Measurements from ENCODE around the gene GABRR2.
A peak's percentile ranks its signal among the peaks of the same experiment; 100 is the strongest.
"Not testable (repeated sequence)": the region's sequence is repeated elsewhere in the genome, so short reads cannot be mapped to it uniquely, and the experiment has no call there.

Gene GABRR2

DNA sequence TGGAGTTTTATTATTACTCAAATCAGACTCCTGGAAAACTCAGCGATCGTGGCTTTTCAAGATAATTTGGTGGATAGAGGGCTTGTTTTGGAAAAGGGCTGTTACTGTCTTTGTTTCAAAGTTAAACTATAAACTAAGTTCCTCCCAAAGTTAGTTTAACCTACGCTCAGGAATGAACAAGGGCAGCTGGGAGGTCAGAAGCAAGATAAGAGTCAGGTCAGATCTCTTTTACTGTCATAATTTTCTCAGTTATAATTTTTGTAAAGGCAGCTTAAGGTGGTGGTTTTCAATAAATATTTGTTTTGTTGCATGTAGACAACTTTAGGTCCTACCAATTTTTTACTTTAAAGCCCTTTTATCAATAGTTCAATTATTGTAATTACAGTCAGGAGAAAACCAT, 9.2 kb upstream of the GABRR2 start:
- DNase-seq (ENCODE audit: low spot score): no peak

DNA sequence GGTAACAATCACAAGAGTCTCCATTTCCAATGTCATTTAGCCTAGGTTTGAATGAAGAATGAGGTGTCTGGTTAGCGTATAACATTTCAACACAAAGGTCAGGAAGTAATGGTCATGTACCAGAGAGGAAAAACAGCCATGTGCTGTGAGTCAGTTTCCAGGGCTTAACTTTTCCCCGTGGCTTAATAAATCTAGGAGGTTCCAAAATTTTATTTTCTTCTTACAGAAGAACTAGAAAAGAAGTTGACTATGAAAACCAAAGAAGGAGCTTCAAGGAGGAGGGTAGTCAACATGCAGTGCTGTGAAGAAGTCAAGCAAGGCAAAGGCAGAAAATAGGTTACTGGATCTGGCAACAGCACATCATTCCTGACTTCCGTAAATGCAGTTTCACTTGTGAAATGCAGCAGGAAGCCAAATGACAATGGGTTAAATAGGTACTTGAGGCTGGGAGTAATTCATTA, 8.4 kb upstream of the GABRR2 start:
- no peak for DNase-seq (ENCODE audit: low spot score)

DNA sequence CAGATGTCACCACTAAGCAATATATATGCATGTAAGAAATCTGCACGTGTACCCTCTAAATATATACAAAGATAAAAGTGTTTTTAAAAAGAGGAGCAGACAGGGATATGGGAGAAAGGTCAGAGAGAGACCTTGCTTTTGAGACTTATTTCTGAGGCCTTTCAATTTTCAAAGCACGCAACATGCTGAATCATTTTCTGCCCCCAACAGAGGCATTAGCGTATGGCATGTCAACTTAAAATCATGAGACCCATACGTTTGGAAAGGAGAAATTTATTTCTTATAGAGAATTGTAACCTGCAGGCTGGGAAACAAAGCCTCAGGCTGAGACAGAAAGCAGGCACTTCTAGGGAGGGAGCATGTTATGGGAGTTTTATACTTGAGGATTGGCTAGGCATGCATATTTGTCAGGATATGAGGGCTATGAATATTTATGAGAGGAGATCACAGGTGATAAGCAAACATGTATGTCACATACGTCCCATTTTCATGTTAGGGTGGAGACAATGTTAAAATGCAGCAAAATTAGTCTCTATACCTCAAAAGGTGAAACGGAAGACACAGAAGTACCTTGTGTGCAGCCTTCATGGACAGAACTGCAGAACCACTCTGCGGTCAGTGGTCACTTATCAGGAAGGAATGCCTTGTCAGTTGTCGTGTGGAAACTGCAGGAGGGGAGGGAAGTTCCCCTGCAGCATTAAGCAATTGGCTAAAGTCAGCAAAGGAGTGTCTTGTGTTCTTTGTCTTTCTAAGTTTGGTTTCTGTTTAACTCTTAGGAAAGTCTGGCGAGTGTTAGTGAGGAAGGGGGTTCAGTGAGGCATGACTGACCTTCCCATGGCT, 6.3 kb upstream of the GABRR2 start:
- peak; percentile 39 for DNase-seq (ENCODE audit: low spot score)

DNA sequence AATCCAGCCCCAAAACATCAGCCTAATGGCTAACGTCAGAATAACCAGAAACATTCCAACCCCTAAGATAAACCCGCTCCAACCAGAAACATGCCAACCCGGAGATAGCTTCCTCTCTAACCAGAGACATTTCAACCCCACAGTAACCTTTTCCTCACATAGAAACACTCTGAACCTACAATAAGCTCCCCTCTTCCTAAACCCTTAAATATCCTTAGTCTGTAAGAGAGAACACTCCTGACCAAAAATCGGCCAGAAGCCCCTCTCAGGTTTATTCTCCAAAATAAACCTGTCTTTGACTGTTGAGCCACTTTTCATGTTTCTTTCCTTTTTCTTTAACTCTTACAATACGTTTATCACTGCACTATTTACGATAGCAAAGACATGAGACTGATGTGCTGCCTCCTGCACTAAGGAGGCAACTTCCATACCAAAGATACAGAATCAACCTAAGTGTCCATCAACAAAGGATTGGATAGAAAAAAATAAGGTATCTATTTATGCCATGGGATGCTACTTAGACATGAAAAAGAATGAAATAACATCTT, 5.0 kb upstream of the GABRR2 start:
- no peak for DNase-seq (ENCODE audit: low spot score)

DNA sequence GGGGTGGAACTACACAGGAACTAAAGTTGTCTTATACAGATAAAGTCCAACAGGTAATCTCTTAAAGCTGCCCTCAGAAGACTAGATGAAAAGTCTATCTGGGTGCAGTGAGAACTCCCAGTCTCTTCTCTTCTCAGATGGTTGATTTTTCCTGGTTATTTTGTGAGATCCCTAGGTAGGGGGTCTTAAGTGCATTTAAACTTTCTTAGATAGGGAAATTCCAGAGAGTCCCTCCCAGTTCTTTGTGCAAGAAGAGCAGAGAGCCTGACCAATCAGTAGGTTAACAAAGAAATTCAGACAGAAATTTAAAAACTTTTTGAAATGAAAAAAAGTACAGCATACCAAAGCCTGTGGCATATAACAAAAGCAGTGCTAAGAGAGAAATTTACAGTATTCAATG, 2.0 kb upstream of the GABRR2 start:
- DNase-seq (ENCODE audit: low spot score): no peak

DNA sequence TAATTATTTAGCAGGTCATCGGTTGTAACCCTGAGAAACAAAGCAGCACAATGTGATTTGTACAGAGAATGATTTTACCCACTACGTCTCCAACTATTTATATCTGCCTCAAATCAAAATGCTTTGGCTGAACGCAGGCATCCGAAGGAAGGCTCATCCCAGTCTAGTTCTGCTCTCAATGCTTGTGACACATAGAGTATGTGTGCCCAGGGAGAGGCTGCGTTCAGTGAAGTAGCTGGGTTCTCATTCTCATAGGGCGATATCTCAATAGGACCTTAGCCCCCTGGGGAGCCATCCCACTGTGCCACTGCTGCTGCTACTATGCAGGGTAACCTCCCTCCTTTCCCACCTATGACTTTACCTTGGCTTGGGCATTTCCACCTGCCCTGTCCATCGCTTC, 407 bp downstream of the GABRR2 start:
- DNase-seq (ENCODE audit: low spot score): no peak

DNA sequence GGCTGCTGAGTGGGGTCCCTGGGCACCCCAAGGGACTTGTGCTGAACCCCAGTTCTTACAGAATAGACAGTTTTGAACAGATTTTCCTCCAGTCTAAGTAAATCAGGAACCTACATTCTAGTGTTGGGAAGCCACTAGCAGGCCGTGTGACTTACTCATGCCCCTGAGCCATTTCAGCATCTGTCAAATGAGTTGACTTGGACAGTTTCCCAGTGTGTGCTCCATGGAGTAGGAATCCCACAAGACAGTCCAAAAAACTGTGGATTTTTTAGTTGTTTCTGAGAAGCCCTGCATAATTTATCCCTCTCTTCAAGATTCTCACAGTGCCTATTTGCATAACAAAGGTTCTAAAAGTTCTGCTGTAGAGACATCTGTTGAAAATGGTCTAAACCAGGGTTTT, 2.1 kb downstream of the GABRR2 start:
- DNase-seq (ENCODE audit: low spot score): no peak

DNA sequence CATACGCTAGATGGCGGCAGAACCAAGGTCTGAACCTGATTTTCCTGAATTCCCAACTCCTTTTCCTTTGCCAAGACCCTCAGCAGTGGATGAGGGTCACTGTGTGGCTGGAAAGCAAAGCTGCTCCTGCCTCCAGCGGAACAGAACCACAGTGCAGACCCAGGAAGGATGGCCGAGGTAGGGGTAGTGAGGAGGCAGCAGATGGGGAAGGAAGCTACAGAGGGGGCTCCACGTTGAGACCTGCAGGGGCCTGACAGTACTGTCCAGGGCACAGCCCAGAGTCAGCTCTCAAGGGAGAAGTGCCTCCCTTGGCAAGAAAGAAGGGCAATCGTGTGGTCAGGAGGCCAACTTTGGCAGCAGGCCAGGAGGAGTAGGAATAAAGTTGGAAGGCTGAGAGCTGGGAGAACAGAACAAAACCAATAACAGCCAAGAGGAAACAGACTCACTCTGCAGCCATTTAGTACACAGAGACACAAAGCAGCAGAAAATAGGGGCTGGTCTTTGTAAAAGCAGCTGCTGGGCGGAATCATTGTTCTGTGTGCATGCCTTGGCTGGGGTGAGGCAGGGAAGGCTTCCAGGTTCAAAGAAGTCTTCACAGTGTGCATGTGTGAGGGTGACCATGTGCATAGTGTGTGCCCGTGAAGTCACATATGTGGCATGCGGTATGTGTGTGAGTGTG, 3.1 kb downstream of the GABRR2 start:
- peak; percentile 77 for DNase-seq (ENCODE audit: low spot score)

DNA sequence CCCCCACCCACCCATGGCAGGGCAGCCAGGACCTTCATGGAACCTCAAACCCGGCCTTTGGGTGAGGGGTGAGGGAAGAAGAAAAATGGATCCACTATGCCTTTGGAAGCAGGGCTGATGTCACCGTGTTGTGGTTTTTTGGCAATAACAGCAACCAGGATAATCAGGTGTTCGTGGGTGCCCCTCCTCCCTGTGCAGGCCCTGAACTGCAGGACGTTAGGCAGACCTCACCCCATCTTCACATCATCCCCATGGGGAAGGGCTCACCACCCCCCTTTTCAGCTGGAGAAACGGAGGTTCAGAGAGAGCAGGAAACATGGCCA, 3.6 kb downstream of the GABRR2 start:
- no peak for DNase-seq (ENCODE audit: low spot score)

DNA sequence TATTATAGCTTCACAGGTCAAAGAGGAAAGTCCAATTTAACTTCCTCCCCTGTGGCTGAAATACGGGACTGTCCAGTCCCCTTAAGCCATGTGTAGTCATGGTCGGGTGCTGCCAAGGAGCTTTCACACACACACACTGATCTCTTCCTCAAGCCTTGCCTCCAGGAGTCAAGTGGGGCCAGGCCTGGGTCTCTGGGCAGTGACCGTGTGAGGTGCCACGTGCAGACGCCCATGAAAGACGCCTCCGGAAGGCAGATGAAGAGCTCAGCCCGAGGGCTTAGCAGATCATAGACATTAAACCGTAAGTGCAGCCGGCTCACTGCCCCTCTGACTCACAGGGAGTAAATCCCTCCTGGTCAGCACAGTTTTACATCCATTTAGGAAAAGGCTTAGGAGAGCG, 4.2 kb downstream of the GABRR2 start:
- no peak for DNase-seq (ENCODE audit: low spot score)

DNA sequence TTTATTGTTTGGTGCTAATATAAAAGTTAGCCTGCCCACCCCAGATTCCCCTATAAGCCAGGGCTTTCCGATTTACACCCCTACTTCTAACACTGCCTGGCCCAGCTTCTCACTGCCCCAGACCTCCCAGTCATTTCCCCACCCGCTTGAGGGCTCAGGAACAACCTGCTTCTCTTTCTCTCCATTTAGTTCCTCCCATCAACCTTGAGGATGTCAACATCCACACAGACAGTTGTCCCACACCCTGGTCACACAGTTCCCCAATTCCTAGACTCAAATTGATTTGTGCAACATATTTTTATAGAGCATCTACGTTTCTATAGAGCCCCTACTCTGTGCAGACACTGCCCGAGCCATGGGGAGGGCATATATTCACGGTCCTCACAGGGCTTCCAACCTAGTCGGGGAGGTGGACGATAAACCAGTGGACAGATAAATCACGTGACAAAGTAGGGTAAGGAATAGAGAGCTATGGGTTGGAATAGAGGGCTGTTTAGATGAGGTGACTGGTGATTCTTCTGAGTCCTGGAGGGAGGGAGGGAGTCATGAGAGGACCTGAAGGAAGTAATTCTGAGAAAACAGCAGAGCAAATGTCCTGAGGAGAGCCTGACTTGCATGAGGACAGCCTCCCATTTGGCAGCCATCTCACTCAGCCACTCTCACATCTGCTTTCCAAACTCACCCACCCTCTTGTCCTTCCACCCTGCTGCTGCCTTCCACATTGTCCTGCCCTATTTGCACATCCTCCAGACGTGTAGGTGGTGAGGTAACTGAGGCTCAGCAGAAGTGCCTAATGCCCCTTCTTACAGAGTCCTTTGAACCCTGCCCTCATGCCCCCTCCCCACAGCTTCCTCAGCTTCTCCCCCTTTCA, 6.3 kb downstream of the GABRR2 start:
- DNase-seq (ENCODE audit: low spot score): no peak

DNA sequence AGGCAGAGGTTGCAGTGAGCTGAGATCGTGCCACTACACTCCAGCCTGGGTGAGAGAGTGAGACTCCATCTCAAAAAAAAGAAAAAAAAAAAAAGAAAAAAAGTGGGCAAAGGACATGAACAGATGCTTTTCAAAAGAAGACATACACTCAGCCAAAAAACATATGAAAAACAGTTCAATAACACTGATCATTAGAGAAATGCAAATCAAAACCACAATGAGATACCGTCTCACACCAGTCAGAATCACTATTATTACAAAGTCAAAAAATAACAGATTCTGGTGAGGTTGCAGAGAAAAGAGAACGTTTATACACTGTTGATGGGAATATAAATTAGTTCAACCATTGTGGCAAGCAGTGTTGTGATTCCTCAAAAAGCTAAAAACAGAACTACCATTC, 10.6 kb downstream of the GABRR2 start:
- DNase-seq (ENCODE audit: low spot score): not testable (repeated sequence)

DNA sequence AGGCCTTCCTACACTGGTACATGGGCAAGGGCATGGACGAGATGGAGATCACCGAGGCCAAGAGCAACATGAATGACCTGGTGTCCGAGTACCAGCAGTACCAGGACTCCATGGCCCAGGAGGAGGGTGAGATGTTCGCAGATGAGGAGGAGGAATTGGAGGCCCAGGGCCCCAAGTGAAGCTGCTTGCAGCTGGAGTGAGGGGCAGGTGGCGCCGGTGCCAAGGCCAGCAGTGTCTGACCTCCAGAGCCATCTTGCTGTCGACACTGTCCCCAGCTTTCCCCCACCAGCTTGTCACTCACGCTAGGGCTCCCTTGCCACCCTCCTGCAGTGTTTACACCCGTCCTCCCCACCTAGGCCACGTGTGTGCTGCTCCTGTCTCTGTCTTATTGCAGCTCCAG, 12.2 kb downstream of the GABRR2 start:
- no peak for DNase-seq (ENCODE audit: low spot score)

DNA sequence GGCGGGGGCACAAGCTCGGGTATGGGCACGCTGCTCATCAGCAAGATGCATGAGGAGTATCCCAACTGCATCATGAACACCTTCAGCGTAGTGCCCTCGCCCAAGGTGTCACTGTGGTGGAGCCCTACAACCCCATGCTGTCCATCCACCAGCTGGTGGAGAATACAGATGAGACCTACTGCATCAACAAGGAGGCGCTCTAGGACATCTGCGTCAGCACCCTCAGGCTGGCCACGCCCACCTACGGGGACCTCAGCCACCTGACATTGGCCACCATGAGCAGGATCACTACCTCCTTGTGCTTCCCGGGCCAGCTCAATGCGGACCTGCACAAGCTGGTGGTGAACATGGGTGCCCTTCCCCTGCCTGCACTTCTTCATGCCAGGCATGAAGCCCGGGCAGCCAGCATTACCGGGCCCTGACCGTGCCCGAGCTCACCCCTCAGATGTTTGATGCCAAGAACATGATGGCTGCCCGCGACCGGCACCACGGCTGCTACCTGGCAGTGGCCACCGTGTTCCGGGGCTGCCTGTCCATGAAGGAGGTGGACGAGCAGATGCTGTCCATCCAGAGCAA, 12.8 kb downstream of the GABRR2 start:
- DNase-seq (ENCODE audit: low spot score): no peak

DNA sequence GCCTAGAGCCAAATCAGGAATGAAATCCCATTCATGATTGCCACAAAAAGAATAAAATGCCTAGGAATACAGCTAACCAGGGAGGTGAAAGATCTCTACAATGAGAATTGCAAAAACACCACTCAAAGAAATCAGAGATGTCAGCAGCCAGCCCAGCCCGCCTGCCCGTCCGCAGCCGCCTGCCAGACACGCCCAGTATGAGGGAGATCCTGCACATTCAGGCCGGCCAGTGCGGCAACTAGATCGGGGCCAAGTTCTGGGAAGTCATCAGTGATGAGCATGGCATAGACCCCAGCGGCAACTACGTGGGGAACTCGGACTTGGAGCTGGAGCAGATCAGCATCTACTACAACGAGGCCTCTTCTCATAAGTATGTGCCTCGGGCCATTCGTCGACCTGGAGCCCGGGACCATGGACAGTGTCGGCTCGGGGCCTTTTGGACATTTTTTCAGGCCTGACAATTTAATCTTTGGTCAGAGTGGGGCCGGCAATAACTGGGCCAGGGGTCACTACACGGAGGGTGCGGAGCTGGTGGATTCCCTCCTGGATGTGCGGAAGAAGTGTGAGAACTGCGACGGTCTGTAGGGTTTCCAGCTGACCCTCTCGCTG, 13.4 kb downstream of the GABRR2 start:
- DNase-seq (ENCODE audit: low spot score): no peak

DNA sequence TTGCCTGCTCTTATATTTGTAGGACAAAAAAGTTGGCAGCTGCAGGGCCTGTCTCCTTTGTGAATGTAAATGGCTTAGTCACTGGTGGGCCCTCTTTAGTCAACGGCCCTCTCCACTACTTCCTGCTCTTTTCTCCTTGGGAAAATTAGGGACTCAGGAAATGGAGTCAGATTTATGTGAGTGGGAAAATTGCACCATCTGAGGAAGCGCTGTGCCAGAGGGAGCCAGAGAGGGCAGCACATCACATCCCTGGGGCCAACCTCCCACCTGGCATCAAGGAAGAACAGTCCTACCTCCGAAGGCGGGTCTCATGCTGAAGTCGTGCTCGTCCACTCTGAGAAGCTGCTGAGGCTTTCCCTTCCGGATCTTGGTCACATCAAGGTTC, 15.6 kb downstream of the GABRR2 start:
- peak; percentile 48 for DNase-seq (ENCODE audit: low spot score)

DNA sequence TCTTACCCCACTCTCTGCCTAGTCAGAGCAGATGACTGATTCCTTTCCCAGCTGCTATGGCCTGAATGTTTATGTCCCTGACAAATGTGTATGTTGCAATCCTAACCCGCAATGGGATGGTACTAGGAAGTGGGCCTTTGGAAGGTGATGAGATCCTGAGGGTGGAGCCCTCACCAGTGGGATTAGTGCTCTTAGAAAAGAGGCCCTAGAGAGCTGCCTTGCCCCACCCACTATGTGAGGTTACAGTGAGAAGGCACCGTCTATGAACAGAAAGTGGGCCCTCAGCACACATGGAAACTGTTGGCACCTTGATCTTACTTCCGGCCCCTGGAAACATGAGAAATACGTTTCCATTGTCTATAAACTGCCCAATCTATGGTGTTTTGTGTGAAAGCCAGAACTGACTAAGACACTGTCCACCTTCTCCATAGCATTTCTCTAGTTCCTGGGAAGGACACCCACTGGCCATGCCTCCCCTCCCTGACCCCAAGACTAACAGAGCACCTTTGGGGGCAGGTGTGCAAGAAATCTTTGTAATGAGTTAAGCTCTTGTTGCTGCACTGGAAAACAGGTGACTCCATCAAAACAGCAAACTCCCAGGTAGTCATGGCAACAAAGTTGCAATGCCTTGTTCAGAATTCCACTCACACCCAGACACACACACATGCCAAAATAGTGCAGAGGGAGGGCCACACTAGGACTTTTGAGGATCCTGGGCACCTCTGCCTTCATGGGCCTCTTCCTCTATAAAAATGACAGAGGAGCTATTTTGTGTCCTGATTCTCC, 16.2 kb downstream of the GABRR2 start:
- peak; percentile 45 for DNase-seq (ENCODE audit: low spot score)

DNA sequence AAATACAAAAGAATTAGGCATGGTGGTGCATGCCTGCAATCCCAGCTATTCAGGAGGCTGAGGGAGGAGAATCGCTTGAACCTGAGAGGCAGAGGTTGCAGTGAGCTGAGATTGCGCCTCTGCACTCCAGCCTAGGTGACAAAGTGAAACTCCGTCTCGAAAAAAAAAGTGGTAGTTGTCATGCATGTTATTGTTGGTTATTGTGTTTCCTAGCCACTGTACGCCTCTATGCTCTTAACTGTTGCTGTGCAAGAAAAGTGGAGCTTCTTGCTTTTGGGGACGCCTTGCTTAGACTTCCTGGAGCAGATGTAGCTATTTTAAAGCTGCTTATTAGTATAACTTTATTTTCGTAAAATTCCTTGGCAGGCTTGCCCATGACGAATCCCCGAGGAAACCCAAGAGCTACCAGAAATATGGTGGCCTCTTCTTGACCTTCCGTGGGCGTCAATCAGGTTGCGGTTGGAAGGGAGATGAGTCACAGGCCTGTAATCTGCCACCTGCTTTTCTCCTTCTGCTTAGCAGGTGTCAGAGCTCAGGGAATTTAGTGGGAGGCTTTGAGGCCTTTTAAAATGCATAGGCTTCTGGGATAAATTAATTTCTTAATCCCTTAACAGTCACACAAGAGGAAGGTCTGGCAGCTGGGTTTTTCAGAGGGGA, 17.3 kb downstream of the GABRR2 start:
- no peak for DNase-seq (ENCODE audit: low spot score)

DNA sequence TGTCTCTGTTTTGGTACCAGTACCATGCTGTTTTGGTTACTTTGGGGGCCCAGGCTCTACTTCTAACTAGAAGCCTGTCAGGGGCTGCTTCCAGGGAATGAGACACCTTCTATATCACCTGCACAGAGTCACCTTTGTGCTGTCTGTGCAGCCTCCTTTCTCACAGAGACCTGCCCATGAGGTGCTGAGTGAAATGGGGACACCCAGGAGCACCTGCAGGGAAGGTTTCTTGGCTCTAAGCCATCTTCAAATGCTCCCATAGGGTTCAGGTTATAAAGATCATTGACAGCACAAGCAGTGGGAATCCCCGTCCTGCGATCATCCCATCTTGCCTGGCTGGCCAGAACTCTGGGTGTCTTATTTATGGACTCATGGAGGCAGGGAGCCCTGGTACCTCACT, 19.1 kb downstream of the GABRR2 start:
- no peak for DNase-seq (ENCODE audit: low spot score)

DNA sequence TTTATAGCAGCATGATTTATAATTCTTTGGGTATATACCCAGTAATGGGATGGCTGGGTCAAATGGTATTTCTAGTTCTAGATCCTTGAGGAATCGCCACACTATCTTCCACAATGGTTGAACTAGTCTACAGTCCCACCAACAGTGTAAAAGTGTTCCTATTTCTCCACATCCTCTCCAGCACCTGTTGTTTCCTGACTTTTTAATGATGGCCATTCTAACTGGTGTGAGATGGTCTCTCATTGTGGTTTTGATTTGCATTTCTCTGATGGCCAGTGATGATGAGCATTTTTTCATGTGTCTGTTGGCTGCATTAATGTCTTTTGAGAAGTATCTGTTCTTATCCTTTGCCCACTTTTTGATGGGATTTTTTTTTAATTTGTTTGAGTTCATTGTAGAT, 20.0 kb downstream of the GABRR2 start:
- DNase-seq (ENCODE audit: low spot score): not testable (repeated sequence)
